ENCODE data around the gene NSD2. TPM values are rescaled to one million over a fixed set of nuclear protein-coding genes. Genes with fewer than 3 reads are reported as not detected.
"Not testable (repeated sequence)": the region's sequence is repeated elsewhere in the genome, so short reads cannot be mapped to it uniquely, and the experiment has no call there.

Gene NSD2
- polyA plus RNA-seq, 1 donor from 2014 or later: 7.4 TPM

GRCh38 chr4:1834047-1834775 is 37.0 kb upstream of the NSD2 start:
- Mint-ChIP-seq H3K4me3 (peak overlapping the region in 2 of 4 donors; percentile 32 to 80), H3K9me3 (no peaks in the 10 kb centered on the region), H3K27me3 (no peaks in the 10 kb centered on the region), H3K27ac (peak overlapping the region; percentile 84 to 89 (median 87)), H3K4me1 (peaks cover 16 to 18% (median 16%) of the 10 kb centered on the region in 3 donors), H3K36me3 (peaks cover 7% of the 10 kb centered on the region)

GRCh38 chr4:1835836-1836235 is 35.4 kb upstream of the NSD2 start:
- not testable (repeated sequence) for H3K36me3 Mint-ChIP-seq, H3K9me3 Mint-ChIP-seq, H3K4me3 Mint-ChIP-seq, H3K27me3 Mint-ChIP-seq
- Mint-ChIP-seq H3K4me1 (peaks cover 10 to 18% (median 14%) of the 10 kb centered on the region in 3 donors), H3K27ac (peak overlapping the region in 1 of 3 donors; percentile 14)

DNA sequence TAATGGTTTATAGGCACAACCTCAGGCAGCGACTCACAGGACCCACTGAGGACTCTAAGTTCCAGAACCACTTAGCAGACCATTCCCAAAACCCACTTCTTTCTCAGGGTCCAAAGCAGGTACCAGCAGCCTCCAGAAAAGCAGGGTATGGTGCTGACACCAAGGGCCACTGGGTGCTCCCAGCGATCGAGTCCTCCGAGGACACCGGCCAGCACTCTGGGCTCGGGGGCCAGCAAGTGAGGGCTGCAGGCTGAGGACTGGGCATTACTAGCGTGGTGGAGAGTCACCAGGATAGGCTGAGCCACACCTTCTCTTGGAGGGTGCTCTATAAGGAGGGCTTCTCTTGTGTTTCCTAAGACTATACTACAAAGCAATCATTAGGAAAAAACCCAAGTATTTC is 34.5 kb upstream of the NSD2 start:
- Mint-ChIP-seq H3K9me3 (no peaks in the 10 kb centered on the region), H3K27me3 (no peaks in the 10 kb centered on the region), H3K4me3 (no peak overlapping the region), H3K4me1 (peaks cover 10 to 18% (median 14%) of the 10 kb centered on the region in 3 donors), H3K36me3 (peaks cover 6% of the 10 kb centered on the region), H3K27ac (no peak overlapping the region)

DNA sequence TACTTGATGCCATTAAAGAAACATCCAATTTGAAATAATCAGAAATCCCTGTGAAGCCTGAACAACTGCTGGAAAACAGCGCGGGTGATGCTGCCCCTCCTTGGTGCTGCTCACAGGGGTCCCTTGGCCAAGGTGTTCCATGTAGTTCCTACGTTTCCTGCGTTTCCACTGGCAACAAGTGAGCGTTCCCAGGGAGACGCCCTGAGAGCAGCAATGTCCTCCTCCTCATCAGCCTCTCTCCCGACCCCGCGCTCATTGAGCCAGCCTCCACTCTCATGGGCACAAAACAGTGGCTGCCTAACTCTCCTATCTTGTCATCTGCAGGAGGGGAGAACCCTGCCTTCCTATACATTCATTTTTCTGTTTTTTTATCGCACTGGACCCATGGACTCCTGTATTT is 34.1 kb upstream of the NSD2 start:
- H3K4me1 Mint-ChIP-seq: peaks cover 10 to 15% (median 14%) of the 10 kb centered on the region in 3 donors
- no peaks in the 10 kb centered on the region for H3K27me3 Mint-ChIP-seq
- no peaks in the 10 kb centered on the region for H3K9me3 Mint-ChIP-seq
- no peak overlapping the region for H3K4me3 Mint-ChIP-seq
- peaks cover 5% of the 10 kb centered on the region for H3K36me3 Mint-ChIP-seq
- peak overlapping the region in 1 of 3 donors; percentile 71 for H3K27ac Mint-ChIP-seq

DNA sequence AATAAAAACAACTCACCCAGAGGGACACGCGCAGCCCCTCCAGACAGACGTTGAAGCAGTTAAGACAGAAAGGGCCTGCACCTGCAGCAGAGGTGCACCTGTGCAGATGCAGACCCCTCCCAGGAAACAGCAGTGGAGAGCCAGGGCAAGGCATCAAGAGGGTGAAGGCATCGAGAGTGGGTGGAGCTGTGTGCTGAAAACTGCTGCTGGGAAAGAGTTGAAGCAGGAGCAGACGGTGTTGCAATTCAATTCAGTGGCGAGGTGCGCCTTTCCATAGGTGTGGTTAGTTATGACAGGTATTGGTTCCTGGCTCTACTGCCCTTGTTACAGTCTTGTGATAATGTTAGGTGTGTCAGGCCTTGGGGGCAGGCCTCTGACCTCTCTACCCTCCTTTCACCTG is 31.9 kb upstream of the NSD2 start:
- Mint-ChIP-seq H3K27ac (peak overlapping the region in 1 of 3 donors; percentile 47), H3K4me1 (peaks cover 3% of the 10 kb centered on the region in 3 donors), H3K27me3 (no peaks in the 10 kb centered on the region), H3K36me3 (peaks cover 4% of the 10 kb centered on the region), H3K4me3 (peak overlapping the region in 1 of 4 donors; percentile 76), H3K9me3 (no peaks in the 10 kb centered on the region)

DNA sequence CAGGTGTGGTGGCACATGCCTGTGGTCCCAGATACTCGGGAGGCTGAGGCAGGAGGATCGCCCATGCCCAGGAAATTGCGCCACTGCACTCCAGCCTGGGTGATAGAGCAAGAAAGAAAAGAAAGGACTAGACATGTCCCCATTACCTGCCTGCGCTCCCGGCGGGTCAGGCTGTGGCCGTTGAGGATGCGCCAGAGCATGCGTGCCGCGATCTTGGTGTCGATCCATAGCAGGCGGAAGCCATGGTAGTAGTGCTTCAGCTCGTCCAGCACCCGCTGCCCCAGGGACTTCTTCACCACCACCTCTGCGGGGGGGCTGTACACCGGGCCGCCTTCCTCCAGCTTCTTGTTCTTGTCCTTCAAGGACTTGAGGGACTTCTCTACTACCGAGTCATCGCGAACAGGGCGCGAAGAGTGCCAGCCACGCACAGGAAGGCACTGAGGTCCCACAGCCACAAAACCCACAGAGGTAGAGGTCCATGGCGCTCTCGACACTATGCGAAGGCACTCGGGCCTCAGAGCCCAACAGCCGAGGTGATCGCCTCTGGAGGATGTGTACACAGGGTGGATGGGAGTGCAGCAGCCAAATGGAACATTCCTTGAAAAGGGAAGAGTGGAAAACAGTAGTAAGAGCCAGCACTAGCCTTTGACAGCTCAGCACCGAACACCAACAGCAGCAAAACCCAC is 29.8 kb upstream of the NSD2 start:
- Mint-ChIP-seq H3K9me3 (no peaks in the 10 kb centered on the region), H3K27me3 (no peaks in the 10 kb centered on the region), H3K36me3 (peaks cover 2% of the 10 kb centered on the region), H3K27ac (no peak overlapping the region), H3K4me1 (no peaks in the 10 kb centered on the region), H3K4me3 (no peak overlapping the region)

DNA sequence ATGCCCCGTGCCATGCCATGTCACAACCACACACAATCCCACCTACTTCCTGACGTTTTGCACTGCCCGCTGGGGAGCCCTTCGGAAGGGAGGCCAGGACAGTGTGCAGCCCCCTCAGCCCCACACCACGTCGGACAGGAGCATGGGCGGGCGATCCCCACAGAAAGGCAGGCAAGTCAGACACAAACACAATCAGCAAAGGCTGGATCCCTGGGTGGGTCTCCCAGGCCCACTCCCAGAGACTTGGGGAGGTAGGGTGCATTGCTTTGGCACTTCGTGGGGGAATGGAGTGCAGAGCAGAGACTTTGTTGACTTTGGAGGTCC is 29.3 kb upstream of the NSD2 start:
- Mint-ChIP-seq H3K4me3 (no peak overlapping the region), H3K4me1 (peaks cover 0 to 1% (median 0%) of the 10 kb centered on the region in 3 donors), H3K36me3 (peaks cover 6% of the 10 kb centered on the region), H3K9me3 (no peaks in the 10 kb centered on the region), H3K27me3 (no peaks in the 10 kb centered on the region), H3K27ac (no peak overlapping the region)

DNA sequence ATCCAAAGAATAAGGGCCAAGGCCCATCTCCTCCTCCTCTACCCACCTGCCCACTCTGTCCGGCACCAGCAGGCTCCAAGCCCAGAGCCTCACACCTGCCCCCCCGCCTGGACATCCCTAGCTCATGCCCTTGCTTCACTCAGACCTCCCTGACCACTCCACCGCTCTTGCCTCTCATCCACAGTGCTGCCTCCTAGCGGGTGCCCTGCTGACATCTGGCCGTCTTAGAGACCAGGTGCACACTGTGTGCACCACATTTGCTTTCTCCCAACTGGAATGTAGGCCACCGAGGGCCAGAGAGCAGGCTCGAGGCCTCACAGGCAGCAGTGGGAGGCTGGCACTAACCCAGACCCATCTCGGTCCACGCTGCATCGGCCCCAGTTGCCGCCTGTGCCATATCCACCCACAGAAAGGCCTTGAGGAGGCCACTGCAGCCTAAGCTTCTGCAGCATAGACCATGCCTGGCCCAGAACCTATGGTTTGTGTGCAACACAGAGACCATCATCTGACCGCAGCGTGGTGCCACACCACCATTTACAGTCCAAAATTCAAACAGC is 28.8 kb upstream of the NSD2 start:
- Mint-ChIP-seq H3K36me3 (peaks cover 7% of the 10 kb centered on the region), H3K4me1 (peaks cover 0 to 1% (median 0%) of the 10 kb centered on the region in 3 donors), H3K9me3 (no peaks in the 10 kb centered on the region), H3K27ac (peak overlapping the region in 1 of 3 donors; percentile 42), H3K27me3 (no peaks in the 10 kb centered on the region), H3K4me3 (no peak overlapping the region)

DNA sequence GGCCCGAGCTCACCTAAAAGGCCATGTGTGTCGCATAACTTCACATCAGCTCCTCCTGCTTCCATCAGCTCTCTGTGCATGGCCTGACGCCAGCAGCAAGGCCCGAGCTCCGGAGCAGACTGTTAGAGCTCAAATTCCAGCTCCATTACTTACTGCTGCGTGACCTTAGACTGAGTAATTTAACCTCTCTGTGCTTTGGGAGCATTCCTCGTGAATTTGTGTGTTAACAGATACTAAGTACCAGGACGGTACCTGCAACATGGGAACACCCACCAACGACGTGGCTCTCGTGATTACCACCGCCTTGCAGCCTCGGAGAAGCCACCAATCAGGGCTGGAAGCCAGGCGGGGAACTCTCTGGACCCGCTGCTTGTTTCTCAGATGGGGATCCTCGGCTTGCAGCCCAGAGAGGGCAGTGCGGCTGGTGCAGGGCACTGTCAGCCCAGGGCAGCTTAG is 28.2 kb upstream of the NSD2 start:
- Mint-ChIP-seq H3K4me1 (peaks cover 0 to 1% (median 0%) of the 10 kb centered on the region in 3 donors), H3K36me3 (peaks cover 7% of the 10 kb centered on the region), H3K4me3 (no peak overlapping the region), H3K27ac (peak overlapping the region in 1 of 3 donors; percentile 42), H3K9me3 (no peaks in the 10 kb centered on the region), H3K27me3 (no peaks in the 10 kb centered on the region)

- no peaks in the 10 kb centered on the region for H3K9me3 Mint-ChIP-seq
- H3K36me3 Mint-ChIP-seq: peaks cover 7% of the 10 kb centered on the region
- no peaks in the 10 kb centered on the region for H3K27me3 Mint-ChIP-seq
- peak overlapping the region in 1 of 3 donors; percentile 47 for H3K27ac Mint-ChIP-seq
- H3K4me1 Mint-ChIP-seq: peaks cover 0 to 4% (median 0%) of the 10 kb centered on the region in 3 donors
- H3K4me3 Mint-ChIP-seq: no peak overlapping the region
Measured at GRCh38 chr4:1843852-1844251, 27.3 kb upstream of the NSD2 start.

DNA sequence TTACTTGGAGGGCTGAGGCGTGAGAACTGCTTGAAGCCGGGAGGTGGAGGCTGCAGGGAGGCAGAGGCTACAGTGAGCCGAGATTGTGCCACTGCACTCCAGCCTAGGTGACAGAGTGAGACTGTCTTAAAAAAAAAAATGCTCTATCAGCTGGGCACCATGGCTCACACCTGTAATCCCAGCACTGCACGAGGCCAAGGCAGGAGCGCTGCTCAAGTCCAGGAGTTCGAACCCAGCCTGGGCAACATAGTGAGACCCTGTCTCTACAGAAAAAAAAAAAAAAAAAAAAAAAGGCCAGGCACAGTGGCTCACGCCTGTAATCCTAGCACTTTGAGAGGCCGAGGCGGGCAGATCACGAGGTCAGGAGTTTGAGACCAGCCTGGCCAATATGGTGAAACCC is 26.6 kb upstream of the NSD2 start:
- H3K4me3 Mint-ChIP-seq, H3K9me3 Mint-ChIP-seq, H3K4me1 Mint-ChIP-seq, H3K27me3 Mint-ChIP-seq, H3K36me3 Mint-ChIP-seq, H3K27ac Mint-ChIP-seq: not testable (repeated sequence)

DNA sequence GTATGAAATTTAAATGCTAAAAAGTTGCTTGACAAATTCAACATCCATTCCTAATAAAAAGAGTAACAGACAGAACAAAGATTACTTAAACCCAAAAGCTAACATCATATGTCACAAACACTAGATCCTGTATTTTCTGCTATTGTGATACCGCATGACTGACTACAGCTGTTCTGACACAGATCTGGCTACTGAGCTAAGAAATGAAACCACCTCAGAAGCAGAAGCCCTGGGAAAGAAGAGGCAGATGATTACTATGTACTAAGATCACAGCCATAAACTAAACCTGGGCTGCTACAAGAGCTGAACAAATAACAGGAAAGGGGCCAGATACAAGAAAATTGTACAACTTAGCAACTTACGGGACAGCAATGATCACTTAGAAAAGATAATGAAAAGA is 24.6 kb upstream of the NSD2 start:
- no peaks in the 10 kb centered on the region for H3K9me3 Mint-ChIP-seq
- peaks cover 0 to 6% (median 4%) of the 10 kb centered on the region in 3 donors for H3K4me1 Mint-ChIP-seq
- H3K27ac Mint-ChIP-seq: no peak overlapping the region
- H3K27me3 Mint-ChIP-seq: no peaks in the 10 kb centered on the region
- no peak overlapping the region for H3K4me3 Mint-ChIP-seq
- peaks cover 7% of the 10 kb centered on the region for H3K36me3 Mint-ChIP-seq

DNA sequence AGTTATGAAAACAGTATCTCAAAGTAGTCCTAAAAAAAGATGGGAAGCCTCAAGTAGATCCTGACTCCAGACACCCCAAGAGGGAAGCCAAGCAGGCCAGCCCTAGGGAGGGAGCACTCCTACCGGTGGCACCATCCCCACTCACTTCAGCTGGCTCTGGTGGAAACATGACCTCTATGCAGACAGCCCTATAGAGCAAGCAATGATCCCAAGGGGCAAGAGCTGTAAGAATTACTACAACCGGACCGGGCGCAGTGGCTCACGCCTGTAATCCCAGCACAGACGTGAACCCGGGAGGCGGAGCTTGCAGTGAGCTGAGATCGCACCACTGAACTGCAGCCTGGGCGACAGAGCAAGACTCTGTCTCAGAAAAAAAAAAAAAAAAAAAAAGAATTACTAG is 20.9 kb upstream of the NSD2 start:
- Mint-ChIP-seq H3K9me3 (no peaks in the 10 kb centered on the region), H3K4me3 (no peak overlapping the region), H3K27me3 (no peaks in the 10 kb centered on the region), H3K4me1 (peaks cover 10 to 18% (median 15%) of the 10 kb centered on the region in 3 donors), H3K27ac (no peak overlapping the region), H3K36me3 (peaks cover 6% of the 10 kb centered on the region)

DNA sequence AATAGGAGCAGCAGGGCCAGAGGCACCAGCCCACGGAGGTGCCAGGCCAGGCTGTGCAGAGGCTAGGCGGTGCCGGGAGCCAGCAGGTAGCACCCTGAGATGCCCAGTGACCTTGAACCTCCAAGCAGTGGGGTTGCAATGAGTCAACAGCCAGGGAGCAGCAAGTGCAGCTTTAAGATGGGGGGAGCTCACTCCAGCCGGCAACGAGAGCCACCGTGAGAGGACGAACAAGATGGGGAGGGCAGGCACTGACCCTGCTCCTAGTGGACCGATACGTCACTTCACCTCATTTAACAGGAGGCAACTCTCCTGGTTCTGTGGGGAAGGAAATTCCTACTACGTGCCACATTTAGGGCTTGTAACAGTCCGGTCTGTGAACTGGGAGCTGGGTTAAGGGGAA is 20.0 kb upstream of the NSD2 start:
- Mint-ChIP-seq H3K9me3 (no peaks in the 10 kb centered on the region), H3K36me3 (peaks cover 6% of the 10 kb centered on the region), H3K4me1 (peaks cover 10 to 18% (median 15%) of the 10 kb centered on the region in 3 donors), H3K27ac (no peak overlapping the region), H3K27me3 (no peaks in the 10 kb centered on the region), H3K4me3 (peak overlapping the region in 1 of 4 donors; percentile 72)

GRCh38 chr4:1851575-1852410 is 19.4 kb upstream of the NSD2 start:
- H3K4me1 Mint-ChIP-seq: peaks cover 10 to 17% (median 16%) of the 10 kb centered on the region in 3 donors
- peaks cover 1% of the 10 kb centered on the region for H3K36me3 Mint-ChIP-seq
- no peak overlapping the region for H3K27ac Mint-ChIP-seq
- H3K9me3 Mint-ChIP-seq: no peaks in the 10 kb centered on the region
- no peaks in the 10 kb centered on the region for H3K27me3 Mint-ChIP-seq
- H3K4me3 Mint-ChIP-seq: peak overlapping the region in 1 of 4 donors; percentile 72

Data from IgD-negative memory B cell (primary cell).